ENCODE results near the gene AHCYL2. TPM values are rescaled to one million over a fixed set of nuclear protein-coding genes. Genes with fewer than 3 reads are reported as not detected.

The AHCYL2 gene
- total RNA-seq, 1 donor from 2014 or later = 91.0 TPM

DNA sequence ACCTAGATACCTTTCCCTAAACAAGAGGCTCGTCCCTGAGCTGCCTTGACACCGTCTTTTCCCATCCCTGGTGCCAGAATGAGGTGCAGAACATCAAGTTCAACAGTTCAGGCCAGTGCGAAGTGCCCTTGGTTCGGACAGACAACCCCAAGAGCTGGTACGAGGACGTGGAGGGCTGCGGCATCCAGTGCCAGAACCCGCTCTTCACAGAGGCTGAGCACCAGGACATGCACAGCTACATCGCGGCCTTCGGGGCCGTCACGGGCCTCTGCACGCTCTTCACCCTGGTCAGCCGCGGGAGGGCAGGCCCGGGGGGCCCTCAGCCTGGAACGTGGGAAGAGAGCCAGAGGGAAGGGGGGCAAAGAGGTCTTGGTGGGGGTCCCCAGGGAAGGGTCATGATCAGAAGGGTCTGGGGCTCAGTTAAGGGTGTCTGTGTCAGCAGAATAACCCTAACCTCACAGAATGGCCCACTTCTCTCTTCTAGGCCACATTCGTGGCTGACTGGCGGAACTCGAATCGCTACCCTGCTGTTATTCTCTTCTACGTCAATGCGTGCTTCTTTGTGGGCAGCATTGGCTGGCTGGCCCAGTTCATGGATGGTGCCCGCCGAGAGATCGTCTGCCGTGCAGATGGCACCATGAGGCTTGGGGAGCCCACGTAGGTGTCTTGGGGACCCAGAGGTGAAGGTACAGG, 19.6 kb upstream of the AHCYL2 start:
- TF ChIP-seq, protein P1, sequence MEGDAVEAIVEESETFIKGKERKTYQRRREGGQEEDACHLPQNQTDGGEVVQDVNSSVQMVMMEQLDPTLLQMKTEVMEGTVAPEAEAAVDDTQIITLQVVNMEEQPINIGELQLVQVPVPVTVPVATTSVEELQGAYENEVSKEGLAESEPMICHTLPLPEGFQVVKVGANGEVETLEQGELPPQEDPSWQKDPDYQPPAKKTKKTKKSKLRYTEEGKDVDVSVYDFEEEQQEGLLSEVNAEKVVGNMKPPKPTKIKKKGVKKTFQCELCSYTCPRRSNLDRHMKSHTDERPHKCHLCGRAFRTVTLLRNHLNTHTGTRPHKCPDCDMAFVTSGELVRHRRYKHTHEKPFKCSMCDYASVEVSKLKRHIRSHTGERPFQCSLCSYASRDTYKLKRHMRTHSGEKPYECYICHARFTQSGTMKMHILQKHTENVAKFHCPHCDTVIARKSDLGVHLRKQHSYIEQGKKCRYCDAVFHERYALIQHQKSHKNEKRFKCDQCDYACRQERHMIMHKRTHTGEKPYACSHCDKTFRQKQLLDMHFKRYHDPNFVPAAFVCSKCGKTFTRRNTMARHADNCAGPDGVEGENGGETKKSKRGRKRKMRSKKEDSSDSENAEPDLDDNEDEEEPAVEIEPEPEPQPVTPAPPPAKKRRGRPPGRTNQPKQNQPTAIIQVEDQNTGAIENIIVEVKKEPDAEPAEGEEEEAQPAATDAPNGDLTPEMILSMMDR (IDR thresholded peaks at IDR 0.05) = no peak
- no peak for DNase-seq
- Histone ChIP-seq H3K27ac (no peak overlapping the region), H3K9me3 (no peaks in the 10 kb centered on the region), H3K36me3 (no peaks in the 10 kb centered on the region), H3K27me3 (ENCODE audit: low read depth) (no peaks in the 10 kb centered on the region), H3K4me3 (no peak overlapping the region), H3K4me1 (no peaks in the 10 kb centered on the region)
- ATAC-seq = no peak
- intact Hi-C loops (cut with DNase I) = no loop called here

DNA sequence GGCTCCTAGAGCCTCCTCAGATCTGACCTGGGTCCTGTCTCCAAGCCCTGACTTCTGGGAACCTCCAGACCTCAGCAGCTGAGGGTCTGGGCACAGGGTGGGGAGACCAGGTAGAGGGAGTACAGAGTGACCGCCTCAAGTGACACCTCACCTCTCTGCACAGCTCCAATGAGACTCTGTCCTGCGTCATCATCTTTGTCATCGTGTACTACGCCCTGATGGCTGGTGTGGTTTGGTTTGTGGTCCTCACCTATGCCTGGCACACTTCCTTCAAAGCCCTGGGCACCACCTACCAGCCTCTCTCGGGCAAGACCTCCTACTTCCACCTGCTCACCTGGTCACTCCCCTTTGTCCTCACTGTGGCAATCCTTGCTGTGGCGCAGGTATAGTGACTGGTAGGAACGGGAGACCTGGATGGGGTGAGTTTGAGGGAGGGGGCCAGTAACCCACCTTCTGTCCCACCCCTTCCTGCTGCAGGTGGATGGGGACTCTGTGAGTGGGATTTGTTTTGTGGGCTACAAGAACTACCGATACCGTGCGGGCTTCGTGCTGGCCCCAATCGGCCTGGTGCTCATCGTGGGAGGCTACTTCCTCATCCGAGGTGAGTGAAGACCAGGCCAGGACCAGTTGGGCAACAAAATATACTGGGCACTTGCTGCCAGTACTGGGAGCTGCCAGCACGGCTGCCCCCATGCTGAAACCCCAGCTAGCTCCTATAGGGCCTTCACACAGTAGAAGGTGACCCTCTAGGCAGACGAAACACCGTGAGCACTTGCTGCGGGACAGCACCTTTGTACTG, 18.6 kb upstream of the AHCYL2 start:
- H3K4me3 ChIP-seq = no peak overlapping the region
- TF ChIP-seq, protein P1 (IDR thresholded peaks at IDR 0.05) = no peak
- no peak for ATAC-seq
- no peaks in the 10 kb centered on the region for H3K36me3 ChIP-seq
- no peak overlapping the region for H3K27ac ChIP-seq
- intact Hi-C loops (cut with DNase I) = no loop called here
- no peaks in the 10 kb centered on the region for H3K9me3 ChIP-seq
- no peaks in the 10 kb centered on the region for H3K27me3 ChIP-seq (ENCODE audit: low read depth)
- no peak for DNase-seq
- H3K4me1 ChIP-seq = no peaks in the 10 kb centered on the region

DNA sequence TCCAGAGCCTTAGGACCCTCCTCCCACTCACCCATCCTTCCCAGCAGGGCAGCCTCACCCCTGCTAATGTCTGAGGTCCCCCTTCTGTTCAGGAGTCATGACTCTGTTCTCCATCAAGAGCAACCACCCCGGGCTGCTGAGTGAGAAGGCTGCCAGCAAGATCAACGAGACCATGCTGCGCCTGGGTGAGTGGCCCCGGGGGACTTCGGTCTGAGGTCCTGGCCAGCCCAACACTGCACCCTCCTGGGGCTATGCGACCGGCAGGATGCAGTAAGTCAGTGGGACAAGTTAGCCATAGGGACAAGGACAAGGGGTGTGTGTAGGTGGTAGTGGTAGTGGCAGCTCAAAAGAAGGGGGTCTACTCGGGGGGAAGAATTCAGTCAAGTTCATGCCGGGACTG, 16.2 kb upstream of the AHCYL2 start:
- DNase-seq (no peak), ATAC-seq (no peak)
- intact Hi-C loops (cut with DNase I) = no loop called here
- Histone ChIP-seq H3K4me3 (no peak overlapping the region), H3K27ac (no peak overlapping the region), H3K4me1 (no peaks in the 10 kb centered on the region), H3K36me3 (no peaks in the 10 kb centered on the region), H3K9me3 (no peaks in the 10 kb centered on the region), H3K27me3 (ENCODE audit: low read depth) (no peaks in the 10 kb centered on the region)
- TF ChIP-seq, protein P1 (IDR thresholded peaks at IDR 0.05) = no peak

DNA sequence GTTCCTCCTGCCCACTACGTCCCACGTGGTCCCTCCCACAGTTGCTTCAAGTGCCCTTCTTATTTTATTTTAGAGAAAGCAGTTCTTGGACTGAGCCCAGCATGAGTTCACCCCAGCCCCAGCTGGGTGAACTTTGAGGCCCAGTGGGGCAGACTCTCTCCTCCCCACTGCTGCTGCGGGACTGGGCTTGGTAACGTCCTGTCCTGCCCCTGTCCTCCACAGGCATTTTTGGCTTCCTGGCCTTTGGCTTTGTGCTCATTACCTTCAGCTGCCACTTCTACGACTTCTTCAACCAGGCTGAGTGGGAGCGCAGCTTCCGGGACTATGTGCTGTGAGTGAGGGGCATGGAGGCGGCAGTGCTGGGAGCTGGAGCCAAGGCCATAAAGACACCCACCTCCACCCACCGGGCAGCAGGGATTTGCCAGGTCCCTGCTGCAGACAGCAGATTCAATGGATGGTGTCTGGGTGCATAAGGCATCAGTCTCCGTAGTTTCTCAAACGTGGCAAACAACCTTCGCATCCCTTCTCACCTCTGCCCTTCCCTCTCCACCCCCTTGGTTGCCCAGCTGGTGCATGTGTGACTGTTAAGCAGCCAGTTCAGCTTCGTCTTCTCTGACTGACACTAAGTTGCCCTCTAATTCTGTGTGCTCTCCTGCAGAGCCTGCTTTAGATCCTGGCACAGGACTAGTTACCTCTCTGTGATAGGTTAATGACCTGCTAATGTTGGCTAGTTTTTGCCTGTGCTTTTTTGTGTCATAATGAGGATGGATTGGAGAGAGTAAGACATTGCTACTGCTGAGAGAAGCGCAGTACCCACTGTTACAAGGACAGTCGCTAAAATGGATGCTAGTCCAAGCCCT, 15.5 kb upstream of the AHCYL2 start:
- ATAC-seq = no peak
- H3K36me3 ChIP-seq = no peaks in the 10 kb centered on the region
- no peaks in the 10 kb centered on the region for H3K4me1 ChIP-seq
- no peak for DNase-seq
- intact Hi-C loops (cut with DNase I) = no loop called here
- TF ChIP-seq, protein P1 (IDR thresholded peaks at IDR 0.05) = no peak
- H3K27me3 ChIP-seq (ENCODE audit: low read depth) = no peaks in the 10 kb centered on the region
- no peak overlapping the region for H3K4me3 ChIP-seq
- H3K27ac ChIP-seq = no peak overlapping the region
- H3K9me3 ChIP-seq = no peaks in the 10 kb centered on the region

DNA sequence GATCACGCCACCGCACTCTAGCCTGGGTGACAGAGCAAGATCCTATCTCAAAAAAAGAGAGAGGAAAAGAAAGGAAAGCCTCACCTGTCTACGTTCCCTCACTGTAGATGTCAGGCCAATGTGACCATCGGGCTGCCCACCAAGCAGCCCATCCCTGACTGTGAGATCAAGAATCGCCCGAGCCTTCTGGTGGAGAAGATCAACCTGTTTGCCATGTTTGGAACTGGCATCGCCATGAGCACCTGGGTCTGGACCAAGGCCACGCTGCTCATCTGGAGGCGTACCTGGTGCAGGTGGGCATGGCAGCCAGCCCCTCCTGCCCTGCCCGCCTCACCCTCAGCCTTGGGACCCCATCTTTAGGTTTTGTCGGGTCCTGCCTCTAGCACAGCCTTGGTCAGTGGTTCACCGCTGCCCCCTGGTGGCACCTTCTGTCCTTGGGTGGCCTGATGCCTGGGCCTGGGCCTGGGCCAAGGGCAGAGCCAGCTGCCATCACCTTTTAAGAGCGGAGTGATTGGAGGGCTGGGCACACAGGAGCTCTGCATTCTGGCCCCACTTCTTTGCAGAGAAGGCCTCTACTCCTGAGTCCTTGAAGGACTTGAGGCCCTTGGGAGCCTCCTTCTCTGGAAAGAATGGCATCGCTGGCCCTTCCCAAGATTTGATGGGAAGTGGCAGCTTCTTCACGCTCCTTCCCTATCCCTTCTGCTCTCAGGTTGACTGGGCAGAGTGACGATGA, 14.4 kb upstream of the AHCYL2 start:
- Histone ChIP-seq H3K27ac (no peak overlapping the region), H3K4me1 (no peaks in the 10 kb centered on the region), H3K9me3 (no peaks in the 10 kb centered on the region), H3K4me3 (no peak overlapping the region), H3K27me3 (ENCODE audit: low read depth) (no peaks in the 10 kb centered on the region), H3K36me3 (no peaks in the 10 kb centered on the region)
- TF ChIP-seq, protein P1 (IDR thresholded peaks at IDR 0.05) = peak; percentile 85
- DNase-seq = peak; percentile 82
- intact Hi-C loops (cut with DNase I) = no loop called here
- peak; percentile 82 to 89 for ATAC-seq
